NCI-H187 (cell line): ENCODE data around the gene ABCB9.
"Not testable (repeated sequence)": the region's sequence is repeated elsewhere in the genome, so short reads cannot be mapped to it uniquely, and the experiment has no call there.

Source experiments
- DNase-seq, 2 experiments: peaks; one replicate each; lab custom pipeline; 2025; lab: John Stamatoyannopoulos, UW

ABCB9 gene

DNA sequence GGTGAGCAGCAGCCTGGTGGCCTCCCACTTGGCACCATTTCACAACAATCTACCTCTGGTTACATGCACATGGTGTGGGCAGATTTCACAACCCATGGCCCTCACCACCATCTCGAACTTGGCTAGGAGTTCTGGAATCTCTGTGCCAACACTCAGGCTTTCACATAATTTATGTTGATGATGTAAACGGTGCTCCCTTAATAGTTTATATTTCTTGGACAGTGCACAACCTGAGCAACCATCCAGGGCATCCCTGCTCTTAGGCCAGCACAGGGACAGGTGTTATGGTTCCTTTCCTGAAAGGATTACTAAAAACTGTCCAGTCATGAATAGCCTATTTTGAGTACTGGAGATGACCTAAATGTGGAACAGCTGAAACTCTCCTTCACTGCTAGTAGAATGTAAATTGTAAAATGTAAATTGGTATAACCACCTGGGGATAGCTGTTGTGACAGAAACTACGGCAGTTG lies 28.6 kb downstream of the ABCB9 start:
- no peak for DNase-seq

DNA sequence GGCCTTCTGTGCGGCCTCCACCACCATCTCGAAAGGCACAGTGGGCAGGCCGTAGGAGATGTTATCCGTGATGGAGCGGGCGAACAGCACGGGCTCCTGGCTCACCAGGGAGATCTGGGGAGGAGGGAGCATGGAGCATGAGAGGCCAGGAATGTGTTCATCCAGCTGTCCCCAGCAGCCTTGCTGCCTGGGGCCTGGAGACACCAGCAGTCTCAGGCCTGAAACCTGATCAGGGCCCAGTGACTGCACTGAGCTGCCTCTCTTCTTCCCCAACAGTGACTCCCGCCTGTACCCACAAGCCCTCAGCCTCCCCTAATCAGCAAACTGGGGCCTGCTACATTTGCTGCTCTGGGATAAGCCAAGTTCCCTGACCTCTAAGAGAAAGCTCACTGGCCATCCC lies 30.9 kb downstream of the ABCB9 start:
- DNase-seq = no peak

DNA sequence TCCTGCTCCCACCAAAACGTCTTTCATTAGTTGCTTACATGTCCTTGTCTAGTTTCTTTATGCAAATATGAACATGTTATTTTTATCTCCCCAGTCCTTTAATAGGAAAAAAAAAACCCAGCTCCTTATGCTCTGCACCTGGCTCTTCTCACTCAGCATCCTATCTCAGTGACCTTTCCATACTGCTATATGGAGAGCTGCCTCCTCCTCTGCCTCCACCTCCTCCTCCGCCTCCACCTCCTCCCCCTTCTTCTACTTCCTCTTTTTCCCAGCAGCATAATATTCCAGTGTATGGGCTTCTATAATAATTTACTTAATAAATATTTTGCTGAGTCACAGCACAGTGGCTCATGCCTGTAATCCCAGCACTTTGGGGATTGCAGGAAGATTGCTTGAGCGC lies 31.5 kb downstream of the ABCB9 start:
- no peak for DNase-seq

DNA sequence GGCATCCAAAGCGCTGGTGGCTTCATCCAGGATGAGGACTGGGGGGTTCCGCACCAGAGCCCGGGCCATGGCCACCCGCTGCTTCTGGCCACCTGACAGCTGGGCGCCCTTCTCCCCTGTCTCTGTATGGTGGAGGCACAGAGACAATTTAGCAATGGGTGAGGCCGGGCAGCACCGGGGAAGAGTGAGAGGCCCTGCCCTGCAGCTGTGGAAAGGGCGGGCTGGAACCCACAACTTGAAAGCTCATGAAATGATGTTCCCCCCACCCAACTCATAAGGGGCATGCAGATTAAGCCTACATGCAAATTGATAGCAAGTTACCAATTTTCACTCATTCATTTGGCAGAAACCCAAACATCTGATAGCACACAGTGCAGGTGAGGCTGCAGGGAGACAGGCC lies 34.1 kb downstream of the ABCB9 start:
- no peak for DNase-seq

DNA sequence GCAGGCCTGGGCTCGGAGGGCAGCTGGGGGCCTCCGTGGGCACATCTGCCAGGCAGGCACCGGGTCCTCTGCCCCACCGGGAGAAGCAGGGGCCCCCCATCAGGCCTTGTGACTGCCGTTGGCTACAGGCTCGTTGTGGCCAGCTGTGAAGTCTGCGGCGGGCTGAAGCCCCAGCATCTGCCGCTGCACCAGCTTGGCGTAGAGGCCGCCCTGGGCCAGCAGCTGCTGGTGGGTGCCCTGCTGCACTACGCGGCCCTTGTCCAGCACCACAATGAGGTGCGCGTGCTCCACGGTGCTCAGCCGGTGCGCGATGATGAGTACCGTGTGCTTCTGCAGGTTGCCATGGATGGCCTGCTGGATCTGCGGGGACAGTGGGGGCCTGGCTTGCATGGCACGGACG lies 36.5 kb downstream of the ABCB9 start:
- no peak for DNase-seq

DNA sequence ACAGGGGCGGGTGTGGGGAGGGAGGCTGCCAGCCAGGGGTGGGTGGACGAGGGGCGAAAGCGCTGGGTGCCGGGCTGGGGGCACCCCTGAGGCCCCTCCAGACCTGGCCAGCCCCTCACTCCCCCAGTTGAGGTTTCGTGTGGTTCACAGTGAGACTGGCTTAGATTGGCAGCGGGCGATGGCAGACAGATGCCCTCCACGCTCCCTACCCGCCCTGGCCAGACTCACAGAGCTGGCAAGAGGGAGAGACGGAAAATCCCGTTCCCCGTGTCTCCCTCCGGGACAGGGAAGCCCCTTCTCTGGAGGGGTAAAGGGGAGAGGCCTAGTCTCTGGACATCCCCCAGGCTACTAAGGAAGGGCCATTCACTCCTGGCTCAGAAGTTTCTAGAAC lies 37.1 kb downstream of the ABCB9 start:
- DNase-seq = no peak

DNA sequence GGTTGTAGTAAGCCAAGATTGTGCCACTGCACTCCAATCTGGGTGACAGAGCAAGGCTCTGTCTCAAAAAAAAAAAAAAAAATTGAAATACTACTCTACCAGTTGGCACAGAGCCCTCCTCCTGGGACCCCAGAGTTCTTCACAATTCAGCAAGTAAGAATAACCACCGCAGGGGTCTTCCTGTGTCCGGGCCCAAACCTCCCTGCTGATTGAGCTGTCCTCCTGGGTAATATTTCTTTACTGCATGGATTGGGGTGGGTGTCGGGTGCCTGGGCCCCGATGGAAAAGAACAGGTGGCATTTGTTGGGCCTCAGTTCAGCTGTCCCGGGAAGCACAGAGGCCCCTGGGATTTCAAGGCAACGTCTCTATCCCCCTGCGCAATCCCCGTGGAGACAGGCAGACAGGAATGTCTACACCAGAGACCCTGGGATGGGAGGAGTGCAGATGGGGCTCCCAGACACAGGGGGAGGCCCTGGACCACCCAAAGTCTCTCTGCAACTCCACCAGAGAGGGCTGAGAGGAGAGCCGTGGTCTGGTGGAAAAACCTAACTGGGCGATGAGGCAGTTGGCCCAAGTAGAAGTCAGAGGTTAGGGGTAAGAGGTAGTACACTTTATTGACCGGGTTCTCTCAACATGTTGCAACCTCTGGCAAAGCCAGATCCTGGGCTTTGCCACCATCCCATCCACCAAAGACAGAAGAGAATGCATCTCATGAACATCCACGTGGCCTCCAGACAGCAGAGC lies 37.7 kb downstream of the ABCB9 start:
- no peak for DNase-seq

DNA sequence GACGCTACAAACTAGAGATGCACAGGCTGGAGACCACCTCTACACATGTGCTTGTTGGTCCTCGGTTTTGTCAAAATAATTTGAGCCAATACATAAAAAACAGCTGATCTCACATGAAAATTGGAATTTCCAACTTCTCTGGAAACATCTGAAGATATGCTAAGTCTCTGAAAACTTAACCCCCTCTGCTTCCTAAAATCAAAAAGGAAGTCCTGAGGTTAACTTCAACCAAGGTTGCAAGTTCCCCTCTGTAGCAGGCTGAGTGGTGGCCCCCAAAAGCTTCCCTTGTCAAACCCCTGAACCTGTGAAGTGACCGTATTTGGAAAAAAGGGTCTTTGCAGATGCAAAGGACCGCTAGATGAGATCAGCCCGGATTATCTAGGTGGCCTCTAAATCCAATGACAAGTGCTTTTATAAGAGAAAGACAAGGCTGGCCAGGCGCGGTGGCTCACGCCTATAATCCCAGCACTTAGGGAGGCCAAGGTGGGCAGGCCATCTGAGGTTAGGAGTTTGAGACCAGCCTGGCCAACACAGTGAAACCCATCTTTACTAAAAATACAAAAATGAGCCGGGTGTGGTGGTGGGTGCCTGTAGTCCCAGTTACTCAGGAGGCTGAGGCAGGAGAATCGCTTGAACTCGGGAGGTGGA lies 38.4 kb downstream of the ABCB9 start:
- DNase-seq = no peak

DNA sequence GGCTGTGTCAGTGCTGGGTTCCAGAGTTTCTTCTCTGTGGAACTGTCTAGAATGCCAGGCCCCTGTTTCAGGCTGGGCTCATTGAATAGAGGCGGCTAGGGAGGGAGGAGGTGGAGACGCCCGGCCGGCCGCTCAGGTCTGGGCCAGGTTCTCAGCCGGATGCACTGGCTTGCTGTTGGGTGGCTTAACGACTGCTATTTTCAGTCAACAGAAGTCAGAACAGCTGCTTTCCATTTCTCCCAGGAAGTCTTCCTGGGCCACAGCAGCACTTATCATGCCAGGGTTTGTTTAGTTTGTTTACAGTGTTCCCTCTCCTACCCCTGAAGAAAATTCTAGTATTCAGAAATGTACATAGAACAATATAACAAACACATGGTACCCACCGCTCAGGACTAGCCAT lies 44.3 kb downstream of the ABCB9 start:
- no peak for DNase-seq

DNA sequence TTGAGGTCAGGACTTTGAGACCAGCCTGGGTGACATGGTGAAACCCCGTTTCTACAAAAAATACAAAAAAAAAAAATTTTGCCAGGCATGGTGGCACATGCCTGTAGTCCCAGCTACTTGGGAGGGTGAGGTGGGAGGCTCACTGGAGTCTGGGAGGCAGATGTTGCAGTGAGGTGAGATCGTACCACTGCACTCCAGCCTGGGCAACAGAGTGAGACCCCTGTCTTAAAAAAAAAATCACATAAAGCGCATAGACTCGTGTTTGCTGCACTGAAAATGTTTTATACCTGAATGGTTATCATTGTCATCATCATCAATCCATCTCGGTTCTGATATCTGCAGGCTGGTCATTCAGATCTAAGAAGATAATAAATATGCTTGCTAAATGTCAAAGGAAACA lies 45.6 kb downstream of the ABCB9 start:
- DNase-seq = no peak

DNA sequence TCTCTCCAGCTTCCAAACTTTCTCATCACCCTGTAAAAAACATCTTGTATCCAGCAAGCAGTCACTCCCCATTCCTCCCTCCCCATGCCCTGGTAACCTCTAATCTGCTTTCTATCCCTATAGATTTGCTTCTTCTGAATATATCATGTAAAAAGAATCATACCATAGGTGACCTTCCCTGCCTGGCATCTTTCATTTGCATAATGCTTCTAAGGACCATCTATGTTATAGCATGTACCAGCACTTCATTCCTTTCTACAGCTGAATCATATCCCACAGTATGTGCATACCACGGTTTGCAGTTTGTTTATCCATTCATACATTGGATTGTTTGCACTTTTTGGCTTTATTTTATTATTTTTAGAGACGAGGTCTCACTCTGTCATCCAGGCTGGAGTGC lies 47.4 kb downstream of the ABCB9 start:
- DNase-seq = no peak

DNA sequence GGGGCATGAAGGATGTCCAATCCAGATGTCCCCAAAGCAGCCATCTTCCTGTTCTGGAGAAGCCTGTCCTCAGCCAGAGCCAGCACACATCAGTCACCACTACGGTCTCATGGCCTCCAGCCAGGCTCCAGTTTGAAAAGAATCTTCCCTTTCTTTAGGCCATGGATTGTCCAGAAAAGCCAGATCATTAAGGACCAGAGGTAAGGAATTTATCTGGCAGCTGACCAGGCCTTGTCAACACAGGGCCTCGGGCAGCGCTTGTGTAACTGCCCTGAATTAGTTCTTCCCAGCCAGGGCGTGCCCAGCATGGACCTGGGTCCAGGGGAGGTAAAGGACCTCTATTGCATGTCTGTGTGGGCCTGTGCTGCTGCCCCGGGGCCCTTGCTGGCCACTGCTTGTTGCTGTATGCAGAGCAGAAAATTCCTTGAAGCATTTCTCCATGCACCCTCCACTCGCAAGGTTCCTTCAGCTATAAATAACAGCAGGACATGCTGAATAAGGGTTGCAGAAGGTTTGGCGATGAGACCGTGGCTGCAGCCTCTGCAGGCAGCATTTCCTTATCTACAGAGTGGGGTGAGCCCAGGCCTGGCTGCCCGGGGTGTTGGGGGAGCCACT lies 48.6 kb downstream of the ABCB9 start:
- DNase-seq = no peak

DNA sequence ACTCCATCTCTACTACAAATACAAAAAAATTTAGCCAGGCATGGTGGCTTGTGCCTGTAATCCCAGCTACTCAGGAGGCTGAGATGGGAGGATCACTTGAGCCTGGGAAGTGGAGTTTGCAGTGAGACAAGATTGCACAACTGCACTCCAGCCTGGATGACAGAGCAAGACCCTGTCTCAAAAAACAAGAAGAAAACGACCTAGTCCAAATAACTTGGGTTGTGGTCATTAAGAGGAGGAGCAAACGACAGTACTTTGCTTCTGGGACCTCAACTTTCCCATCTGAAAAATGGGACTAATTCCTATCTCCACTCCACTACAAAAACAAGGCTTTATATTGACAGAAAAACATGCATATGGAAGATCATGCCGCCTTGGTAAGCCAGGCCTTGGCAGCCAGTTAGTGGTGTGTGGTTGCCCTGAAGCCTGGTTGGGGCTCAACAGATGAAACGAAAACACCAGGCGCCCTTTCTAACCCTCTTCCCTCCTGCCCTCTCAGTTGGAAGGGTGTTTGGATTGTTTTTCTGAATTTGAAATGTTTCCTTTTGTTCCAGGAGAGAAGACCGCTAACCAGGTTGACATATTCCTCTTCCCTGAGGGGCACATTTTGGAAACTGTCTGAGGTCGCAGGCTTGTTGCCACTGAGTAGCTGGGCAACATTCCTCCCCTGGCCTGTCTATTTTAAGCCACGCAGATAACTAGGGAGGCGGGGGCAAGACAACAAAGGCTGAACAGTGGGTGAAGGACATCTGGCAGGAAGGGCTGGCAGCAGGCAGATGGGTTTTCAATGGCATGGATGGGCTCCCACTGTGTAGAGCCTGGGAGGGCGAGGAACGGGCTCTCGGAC lies 56.6 kb downstream of the ABCB9 start:
- DNase-seq = no peak

DNA sequence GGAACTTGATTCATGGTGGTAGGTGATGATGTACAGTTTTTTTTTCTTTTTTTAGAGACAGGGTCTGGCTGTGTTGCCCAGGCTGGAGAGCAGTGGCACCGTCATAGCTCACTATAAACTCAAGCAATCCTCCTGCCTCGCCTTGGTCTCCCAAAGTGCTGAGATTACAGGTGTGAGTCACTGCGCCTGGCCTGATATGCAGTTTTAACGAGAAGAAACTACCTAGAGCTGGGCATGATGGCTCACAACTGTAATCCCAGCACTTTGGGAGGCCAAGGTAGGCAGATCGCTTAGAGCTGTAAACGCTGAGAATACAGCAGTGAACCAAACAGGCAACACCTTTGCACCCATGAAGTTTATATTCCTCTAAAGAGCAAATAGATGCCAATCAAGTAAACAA lies 57.3 kb downstream of the ABCB9 start:
- no peak for DNase-seq

DNA sequence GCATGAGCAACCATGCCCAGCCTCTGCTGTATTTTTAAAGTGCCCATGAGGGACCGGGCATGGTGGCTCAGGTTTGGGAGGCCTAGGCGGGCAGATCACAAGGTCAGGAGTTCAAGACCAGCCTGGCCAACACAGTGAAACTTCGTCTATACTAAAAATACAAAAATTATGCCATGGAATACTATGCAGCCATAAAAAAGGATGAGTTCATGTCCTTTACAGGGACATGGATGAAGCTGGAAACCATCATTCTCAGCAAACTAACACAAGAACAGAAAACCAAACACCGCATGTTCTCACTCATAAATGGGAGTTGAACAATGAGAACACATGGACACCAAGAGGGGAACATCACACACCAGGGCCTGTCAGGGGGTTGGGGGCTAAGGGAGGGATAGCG lies 61.0 kb downstream of the ABCB9 start:
- not testable (repeated sequence) for DNase-seq

DNA sequence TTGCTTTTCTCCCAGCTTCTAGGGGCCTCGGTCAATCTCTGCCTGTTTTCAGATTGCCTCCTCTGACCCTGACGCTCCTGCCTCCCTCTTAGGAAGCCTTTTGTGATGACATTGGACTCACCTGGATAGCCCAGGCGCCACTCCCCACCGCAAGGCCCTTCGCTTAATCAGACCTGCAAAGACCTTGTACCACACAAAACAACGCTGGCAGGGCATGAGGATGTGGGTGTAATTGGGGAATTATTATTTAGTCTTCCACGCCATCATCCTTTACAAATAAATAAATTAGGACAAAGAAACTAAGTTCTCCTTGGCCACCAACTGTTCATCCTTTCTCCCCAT lies 62.6 kb downstream of the ABCB9 start:
- no peak for DNase-seq

DNA sequence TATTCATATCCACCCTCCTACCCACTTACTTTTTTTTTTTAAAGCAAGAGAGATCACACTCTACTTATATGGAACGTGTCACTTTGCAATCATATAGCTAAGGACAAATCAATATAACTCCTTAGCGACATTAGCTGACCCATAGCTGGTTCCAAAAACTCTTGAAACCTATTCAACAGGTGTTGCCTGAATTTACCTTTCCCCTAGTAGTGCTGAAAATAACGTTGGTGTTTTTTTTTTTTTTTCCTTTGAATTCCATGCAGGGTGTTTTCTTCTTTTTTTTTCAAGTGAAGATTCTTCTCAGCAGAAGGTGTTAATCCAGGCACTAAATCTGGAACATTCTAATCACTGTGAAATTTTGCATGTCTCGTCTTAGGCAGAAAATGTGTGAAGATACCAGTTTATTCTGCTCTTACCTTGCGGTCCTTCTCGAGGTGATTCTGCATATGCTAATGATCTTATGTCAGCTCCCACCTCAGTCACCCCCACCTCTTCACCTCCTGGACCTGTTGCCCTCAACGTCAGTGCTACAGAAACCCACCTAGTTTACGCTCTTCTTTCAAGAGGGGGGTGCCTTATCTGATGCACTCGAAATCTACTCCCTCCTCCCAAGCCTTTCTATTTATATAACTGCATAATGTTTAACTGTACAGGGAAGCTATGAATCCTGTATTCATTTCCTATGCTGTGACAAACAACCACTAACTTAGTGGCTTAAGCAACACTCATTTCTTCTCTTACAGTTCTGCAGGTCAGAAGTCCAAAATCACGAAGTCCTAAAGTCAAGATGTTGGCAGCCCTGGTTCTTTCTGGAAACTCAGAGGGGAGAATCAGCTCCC lies 63.2 kb downstream of the ABCB9 start:
- no peak for DNase-seq

DNA sequence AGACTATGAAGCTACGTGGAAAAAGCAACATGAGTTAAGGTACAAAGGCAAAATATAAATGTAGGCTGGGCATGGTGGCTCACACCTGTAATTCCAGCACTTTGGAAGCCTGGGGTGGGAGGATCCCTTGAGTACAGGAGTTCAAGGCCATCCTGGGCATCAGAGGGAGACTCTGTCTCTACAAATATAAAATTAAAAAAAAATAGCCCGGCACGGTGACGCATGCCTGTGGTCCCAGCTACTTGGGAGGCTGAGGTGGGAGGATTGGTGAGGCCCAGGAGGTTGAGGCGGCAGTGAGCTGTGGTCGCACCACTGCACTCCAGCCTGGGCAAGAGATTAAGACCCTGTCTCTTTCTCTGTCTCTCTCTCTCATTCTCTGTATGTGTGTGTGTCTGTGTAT lies 66.4 kb downstream of the ABCB9 start:
- DNase-seq = no peak

DNA sequence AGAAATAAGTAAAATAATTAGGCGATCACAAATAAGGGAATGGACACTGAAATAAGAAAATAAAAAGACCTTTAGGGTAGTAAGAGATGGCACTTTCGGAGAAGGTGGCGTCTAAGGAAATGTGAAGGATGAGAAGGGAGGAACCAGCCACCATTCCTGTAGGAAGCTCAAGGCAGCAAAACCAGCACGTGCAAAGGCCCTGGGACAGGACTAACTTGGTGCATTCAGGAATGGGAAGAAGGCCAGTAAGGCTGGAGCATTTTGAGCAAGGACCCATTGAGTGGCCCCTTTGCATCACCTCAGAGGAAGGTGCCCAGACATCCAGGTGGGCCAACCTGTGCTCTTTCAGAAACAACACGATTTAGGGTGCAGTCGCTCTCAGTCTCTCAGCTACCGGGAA lies 69.6 kb downstream of the ABCB9 start:
- DNase-seq = no peak

DNA sequence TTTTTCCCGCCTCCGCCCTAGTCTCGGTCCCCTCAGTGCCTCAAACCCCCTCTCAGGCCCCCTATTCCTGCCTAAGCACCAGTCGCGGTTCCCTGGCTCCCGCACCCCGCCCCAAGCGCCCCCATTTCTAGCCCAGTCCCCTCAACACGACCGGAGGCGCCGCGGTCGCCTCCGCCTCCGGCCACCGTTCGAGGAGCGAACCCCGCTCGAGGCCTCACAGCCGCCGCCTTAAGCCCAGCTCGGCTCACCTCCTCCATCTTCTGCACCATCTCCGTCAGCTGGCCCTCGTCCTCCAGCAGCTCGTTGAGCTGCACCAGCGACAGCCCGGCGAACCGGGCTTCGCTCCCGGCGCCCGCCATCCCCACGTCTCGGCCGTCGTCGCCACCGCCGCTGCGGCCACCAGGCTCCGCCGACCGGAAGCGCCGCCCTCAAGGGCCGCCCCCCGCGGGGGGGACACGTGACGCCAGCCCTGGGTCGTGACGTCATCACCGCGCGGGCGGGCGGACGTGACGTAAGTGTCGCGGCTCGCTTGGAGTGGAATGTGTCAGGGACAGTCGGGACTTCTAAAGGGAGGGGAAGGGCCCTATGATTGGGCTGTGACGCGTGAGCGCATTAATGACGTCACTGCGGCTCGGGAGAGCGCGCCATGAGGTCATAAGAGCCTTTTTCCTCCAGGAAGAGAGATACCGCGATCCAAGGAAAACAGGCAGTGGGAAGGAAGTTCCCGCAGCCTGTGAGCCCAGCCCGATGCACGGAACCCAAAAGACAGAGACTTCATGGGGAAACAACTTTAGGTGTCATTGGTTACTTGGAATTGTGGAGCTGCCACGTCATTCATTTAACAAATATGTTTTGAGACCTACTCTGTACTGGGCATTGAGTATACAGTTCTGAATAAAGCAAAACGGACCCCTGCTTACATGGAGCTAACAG lies 70.3 kb downstream of the ABCB9 start, which contains the start of gene VPS37B:
Gene VPS37B (minus strand): TSS at position 421 of the 933 bp plus-strand sequence. CDS start 62 bp downstream, at position 359.
- peak; percentile 74 to 76 for DNase-seq
